HG03558 (cell line): ENCODE results near the gene ANG.
"Not testable (repeated sequence)": the region's sequence is repeated elsewhere in the genome, so short reads cannot be mapped to it uniquely, and the experiment has no call there.

ENCODE experiments used
- ATAC-seq: cut with Tn5 transposase; IDR thresholded peaks from one replicate; pipeline ENCODE4 v1.9.1; 2021; ENCODE audit warnings: moderate number of reproducible peaks; ENCODE audit not compliant: unreplicated experiment; ENCODE audit errors: extremely low read depth

Gene ANG

GRCh38 chr14:20696764-20697163 is 8.2 kb downstream of the ANG start:
- no peak for ATAC-seq

DNA sequence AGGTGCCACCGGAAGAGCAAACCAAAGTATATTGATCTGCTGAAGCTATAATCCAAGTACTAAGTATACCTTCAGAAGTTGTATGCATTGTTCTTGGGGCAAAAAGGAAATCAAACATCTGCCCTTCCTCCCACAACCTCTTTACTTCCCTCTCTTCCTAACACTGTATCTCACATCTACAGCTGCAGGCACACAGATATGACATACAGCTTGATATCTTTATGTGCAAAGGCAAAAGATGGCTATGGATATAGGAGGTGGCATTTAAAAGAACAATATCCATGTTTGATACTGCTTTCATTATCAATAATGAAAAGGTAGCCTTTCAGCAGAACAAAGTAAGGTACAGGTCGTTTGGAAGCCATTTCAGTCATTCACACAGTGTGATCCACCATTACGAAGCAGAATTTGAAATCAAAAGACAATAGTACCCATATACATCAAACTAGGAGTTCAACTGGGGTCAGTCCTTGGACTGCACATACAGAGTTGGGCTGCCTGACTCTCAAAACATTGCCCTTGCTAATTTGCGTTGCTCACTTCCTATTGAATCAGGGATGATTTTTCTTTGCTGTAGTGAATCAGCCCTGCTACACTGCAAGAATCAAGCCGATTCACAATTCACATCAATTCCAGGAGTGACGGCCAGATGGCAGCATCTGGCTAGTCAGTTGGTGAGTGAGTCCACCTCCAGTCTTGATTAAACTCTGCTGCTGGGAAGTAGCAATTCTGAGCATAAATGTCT is 8.9 kb downstream of the ANG start:
- no peak for ATAC-seq

DNA sequence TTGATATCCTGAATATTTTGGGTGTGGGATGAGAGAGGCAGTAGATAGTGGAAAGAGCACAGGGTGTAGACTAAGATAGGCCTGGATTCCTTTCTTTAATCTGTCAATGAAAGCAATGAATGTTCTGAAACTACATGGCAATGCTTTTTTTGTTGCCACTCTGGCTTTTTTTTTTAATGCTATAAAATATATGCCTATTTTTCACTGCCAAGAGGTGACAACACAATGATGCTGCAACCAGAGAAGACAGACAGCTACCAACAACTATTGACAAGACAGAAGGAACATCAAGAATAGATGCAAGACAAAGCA is 9.4 kb downstream of the ANG start:
- no peak for ATAC-seq

- no peak for ATAC-seq
These were observed 10.4 kb downstream of the ANG start for GRCh38 chr14:20698934-20699333.

DNA sequence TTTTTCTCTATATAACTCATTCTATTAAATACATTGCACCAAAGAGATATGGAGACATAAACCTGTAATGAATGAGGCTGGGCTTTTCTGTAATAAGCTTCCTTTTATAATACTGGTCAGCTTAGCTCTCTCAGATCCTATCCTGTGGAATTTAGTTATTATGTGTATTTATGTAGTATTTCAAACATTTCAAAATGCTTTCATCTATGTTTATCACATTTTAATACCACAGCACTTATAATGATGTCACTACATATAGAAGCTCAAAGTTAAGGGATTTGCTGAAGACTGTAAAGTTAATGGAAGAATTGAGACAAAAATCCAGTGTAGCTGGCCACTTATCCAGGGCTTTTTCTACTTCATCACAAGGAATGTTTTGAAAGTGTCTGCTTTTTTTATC is 11.4 kb downstream of the ANG start:
- ATAC-seq, result no peak

DNA sequence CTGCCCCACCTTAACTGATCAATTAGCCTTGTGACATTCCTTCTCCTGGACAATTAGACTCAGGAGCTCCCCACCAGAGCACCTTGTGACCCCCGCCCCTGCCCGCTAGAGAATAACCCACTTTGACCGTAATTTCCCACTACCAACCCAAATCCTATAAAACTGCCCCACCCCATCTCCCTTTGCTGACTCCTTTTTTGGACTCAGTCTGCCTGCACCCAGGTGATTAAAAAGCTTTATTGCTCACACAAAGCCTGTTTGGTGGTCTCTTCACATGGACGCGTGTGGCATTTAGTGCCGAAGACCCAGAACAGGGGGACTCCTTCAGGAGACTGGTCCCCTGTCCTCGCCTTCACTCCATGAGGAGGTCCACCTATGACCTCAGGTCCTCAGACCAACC is 12.4 kb downstream of the ANG start:
- ATAC-seq, result not testable (repeated sequence)

GRCh38 chr14:20706657-20707355 is 18.2 kb downstream of the ANG start:
- no peak for ATAC-seq

- no peak for ATAC-seq
These were observed 19.1 kb downstream of the ANG start for GRCh38 chr14:20707622-20708021.

- no peak for ATAC-seq
These were observed 22.7 kb downstream of the ANG start for GRCh38 chr14:20711261-20711660.

DNA sequence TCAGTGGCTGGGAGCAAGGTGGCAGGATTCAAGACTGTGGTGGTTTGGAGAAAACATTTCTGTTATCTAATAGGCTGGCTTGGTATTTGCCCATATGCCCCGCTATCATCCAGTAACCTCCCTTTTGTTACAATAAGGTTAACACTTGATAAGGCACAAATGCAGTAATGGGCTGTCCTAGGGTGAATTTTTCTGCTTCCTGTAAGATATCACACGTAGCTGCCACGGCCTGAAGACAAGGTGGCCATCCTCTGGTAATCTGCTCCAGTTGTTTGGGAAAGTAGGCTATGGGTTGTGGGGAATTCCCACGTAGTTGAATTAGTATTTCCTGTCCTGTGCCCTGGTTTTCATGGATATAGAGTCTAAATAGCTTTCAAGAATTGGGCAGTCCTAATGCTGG is 23.1 kb downstream of the ANG start:
- no peak for ATAC-seq

DNA sequence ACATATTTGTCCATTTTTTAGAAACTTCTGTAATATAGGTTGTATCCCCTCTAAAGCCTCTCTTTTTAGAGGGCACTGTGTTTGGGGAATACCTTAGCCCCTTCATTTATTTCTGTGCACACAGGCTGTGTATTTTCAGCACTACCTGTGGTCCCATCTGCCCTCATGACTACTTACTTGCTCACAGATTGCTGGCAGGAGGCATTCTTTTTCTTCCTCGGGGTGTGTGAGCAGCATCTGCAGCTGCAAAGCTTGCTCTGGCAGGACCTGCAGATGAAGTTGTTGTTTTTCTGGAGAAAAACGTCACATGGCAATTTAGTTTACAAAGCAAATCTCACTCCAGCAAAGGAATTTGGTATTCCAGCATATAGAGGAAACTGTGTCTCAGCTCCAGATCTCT is 24.3 kb downstream of the ANG start:
- ATAC-seq, result no peak

- ATAC-seq, result no peak
These were observed 26.2 kb downstream of the ANG start for GRCh38 chr14:20714593-20715250.

DNA sequence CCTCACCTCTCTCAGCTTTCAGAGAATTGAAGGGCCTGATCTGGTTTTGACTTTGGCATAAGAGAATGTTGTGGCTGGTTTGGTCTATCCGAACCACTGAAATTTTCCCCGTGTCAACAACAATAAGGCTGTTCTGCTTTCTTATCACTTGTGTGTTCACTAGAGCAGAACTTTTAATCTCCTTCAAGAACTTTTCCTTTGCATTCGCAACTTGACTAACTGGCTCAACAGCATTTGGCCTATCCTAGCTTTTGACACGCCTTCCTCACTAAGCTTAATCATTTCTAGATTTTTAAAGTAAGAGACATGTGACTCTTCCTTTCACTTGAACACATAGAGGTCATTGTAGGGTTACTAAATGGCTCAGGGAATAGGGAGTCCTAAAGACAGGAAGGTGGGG is 31.2 kb downstream of the ANG start:
- no peak for ATAC-seq

GRCh38 chr14:20720741-20721140 is 32.2 kb downstream of the ANG start:
- no peak for ATAC-seq

DNA sequence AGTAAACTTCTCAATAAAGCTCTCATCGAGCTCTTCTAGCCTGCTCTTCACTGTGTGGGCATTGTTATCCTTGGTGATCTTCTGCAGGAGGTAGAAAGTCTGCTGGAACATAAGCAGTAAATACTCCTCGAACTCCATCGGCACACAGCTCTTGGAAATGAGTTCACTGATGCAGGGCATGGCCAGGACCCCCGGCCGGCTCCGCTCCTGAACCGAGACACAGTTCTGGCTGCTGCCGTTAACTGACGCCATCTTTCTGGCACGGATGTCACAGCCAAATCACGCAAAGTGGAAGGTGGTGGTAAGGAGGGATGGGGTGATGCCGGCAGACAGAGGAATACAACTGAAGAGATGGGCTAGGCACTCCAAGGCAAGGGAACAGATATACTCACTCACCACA is 33.5 kb downstream of the ANG start:
- ATAC-seq, result no peak

DNA sequence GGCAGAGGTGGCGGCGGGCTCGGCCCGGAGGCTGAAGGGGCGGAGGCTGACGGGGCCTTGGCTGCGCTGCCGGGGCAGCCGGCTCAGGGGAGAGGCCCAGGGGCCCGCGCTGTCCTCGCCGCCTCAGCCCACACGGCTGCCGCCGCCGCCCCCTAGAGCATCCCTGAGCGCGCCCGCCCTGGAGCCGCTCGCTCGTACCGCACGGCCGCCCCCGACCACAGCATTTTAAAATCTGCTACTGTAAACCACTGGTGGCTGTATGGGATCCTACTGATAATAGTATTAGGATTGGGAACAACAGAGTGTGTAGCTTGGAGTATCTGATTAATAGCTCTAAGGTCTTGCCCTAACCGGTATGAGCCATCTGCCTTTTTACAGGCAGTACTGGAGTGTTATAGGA is 34.9 kb downstream of the ANG start:
- ATAC-seq, result no peak

- not testable (repeated sequence) for ATAC-seq
These were observed 37.6 kb downstream of the ANG start for GRCh38 chr14:20726121-20726520.

DNA sequence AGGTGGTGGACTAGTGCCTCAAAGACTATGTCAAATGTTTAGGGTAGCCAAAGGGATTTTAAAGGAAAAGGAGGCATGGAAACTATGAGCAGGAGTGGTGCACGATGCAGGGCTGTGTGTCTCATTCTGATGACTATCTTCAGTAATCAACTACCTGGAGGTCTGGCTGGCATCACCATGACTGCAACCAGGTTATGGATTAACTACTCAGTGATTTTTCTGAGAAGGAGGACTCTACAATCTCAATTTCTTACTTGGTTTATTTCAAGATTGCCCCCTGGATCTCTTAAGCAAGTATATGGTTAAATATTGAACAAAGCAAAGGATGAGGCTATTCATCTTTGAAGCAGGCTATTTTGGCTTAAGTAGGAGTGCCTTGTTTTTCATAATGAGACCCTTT is 38.0 kb downstream of the ANG start:
- ATAC-seq, result no peak

- no peak for ATAC-seq
These were observed 42.3 kb downstream of the ANG start for GRCh38 chr14:20730891-20731290.

GRCh38 chr14:20732477-20732876 is 43.9 kb downstream of the ANG start:
- ATAC-seq, result no peak

GRCh38 chr14:20732979-20733635 is 44.5 kb downstream of the ANG start:
- ATAC-seq, result no peak
